Heart right ventricle (tissue), 16 donors: ENCODE results near the gene KRTAP4-8. TPM values are rescaled to one million over a fixed set of nuclear protein-coding genes. Genes with fewer than 3 reads are reported as not detected.
"Not testable (repeated sequence)": the region's sequence is repeated elsewhere in the genome, so short reads cannot be mapped to it uniquely, and the experiment has no call there.

Experiments used
- ATAC-seq, 8 donors: fragments of 200-7000 bp; cut with Tn5 transposase; one replicate each; pipeline ENCODE4 v1.9.1; 2020; ENCODE audit warnings: mild to moderate bottlenecking in 8 of 8, moderate library complexity in 8 of 8, moderate number of reproducible peaks in 1 of 8
- DNase-seq, 2 donors: peaks; one replicate each; pipeline ENCODE4 v3.0.0-alpha.2; 2020
- H3K27ac ChIP-seq, 10 donors: fragments of 200-600 bp; sonication (generic) in 2 of 10; one replicate each; pipeline versions ENCODE4 v1.5.0 to v1.8.0; 2020 to 2022; ENCODE audit warnings: mild to moderate bottlenecking in 3 of 10
- H3K27me3 ChIP-seq, 7 donors: fragments of 200-600 bp; one replicate each; pipeline ENCODE4 v1.8.0; 2021 to 2022; ENCODE audit warnings: mild to moderate bottlenecking in 2 of 7
- H3K36me3 ChIP-seq, 9 donors: fragments of 200-600 bp; sonication (generic) in 1 of 9; one replicate each; pipeline versions ENCODE4 v1.5.0 to v1.8.0; 2020 to 2022; ENCODE audit warnings: mild to moderate bottlenecking in 2 of 9
- H3K4me1 ChIP-seq, 9 donors: fragments of 200-600 bp; sonication (generic) in 1 of 9; one replicate each; pipeline versions ENCODE4 v1.5.0 to v1.8.0; 2020 to 2022; ENCODE audit warnings: mild to moderate bottlenecking in 4 of 9
- H3K4me3 ChIP-seq, 10 donors: fragments of 200-600 bp; sonication (generic) in 2 of 10; one replicate each; pipeline versions ENCODE4 v1.5.0 to v1.8.0; 2020 to 2022; ENCODE audit warnings: mild to moderate bottlenecking in 7 of 10, moderate library complexity in 2 of 10
- H3K9me3 ChIP-seq, 11 donors: fragments of 200-600 bp in 10 of 11; sonication (generic) in 2 of 11; one replicate each; pipeline versions ENCODE4 v1.5.0 to v1.8.0; 2013 to 2022; ENCODE audit warnings: mild to moderate bottlenecking in 2 of 11, control low read depth in 1 of 11, moderate library complexity in 1 of 11
- CTCF ChIP-seq, 9 donors: fragments of 200-600 bp; sonication (generic) in 2 of 9; IDR thresholded peaks; one replicate each; pipeline versions ENCODE4 v1.5.0 to v1.8.0; 2021 to 2022; ENCODE audit warnings: antibody characterized with exemption in 9 of 9, mild to moderate bottlenecking in 5 of 9, moderate library complexity in 1 of 9
- WGBS, 2 donors: extraction: QIAGEN DNeasy Blood & Tissue Kit; methylation state at CpG; one replicate each; pipeline ENCODE4 v1.1.7; 2013; ENCODE audit warnings: inconsistent platforms in 1 of 2; 5-methylcytosine and 5-hydroxymethylcytosine counted together
- intact Hi-C, 10 donors: fragments of 100-400 bp; cut with DNase I; formaldehyde crosslinking; loops; one replicate each; pipeline versions ENCODE4 v1.11.1 to v1.14.2; 2022
- polyA plus RNA-seq, 2 donors: library from polyadenylated mRNA; stranded (reverse); fragments of 200-250 nt; gene quantifications; one replicate each; pipeline ENCODE4 v1.2.3, GENCODE V29; 2013
- total RNA-seq, 10 donors: library from RNA; stranded (reverse); fragmentation: NEBNext Ultra II Directional in 3 of 10; extraction: Animal tissue kit (Norgen Biotek cat#: 25700) in 3 of 10; gene quantifications; one replicate each; pipeline versions ENCODE4 v1.2.1 to v1.2.4, GENCODE V29; 2021 to 2023
- donor health status: Arrhythmogenic right ventricular cardiomyopathy.
- donor health status: ischemic (EF 13 %, LVEDD 7.1; RV severe dilation, severe dysfunction).
- donor health status: healthy with polysubstance abuse.
- donor health status: DM: no; HTN: yes; CAD: no.
- donor health status: DM: no; HTN: no; CAD: no.
- donor health status: ischemic (EF 25% LVEDD 6.9; RV normal size, moderate dysfunction).
- donor health status: ischemic (EF 25% LVEDD 5.7; RV mildly dilated, moderate dysfunction).
- donor health status: healthy.
- donor health status: DM: yes; HTN: yes; CAD: no.
- donor health status: Ischemic cardiomyopathy.
- donor health status: ischemic (EF 35%, LVEDD 5.7; RV mildly dilated, moderate dysfunction).
- donor health status: nonischemic (EF 11% LVEDD 7.7; RV severe dilation, severe dysfunction).
- donor health status: DM: yes; HTN: yes; CAD: no.
- donor health status: PGD.
- donor health status: ischemic (EF 29% LVEDD 5.4; RV normal size, mild dysfunction).
- donor health status: nonischemic (EF 23%, LVEDD 6.1; RV moderate dilation, normal function).

KRTAP4-8 gene
- total and polyA plus RNA-seq, 12 donors: not detected

GRCh38 chr17:41127371-41127770 lies 29.4 kb upstream of the KRTAP4-8 start:
- intact Hi-C loops: loop anchor here in 1 of 10 donors (10.0 kb wide), 1 partner anchor 57 kb away; the partner anchor contains the start of genes KRTAP4-1 and KRTAP9-1
- Histone ChIP-seq H3K36me3 (no peaks in the 10 kb centered on the region), H3K27me3 (peaks cover 0 to 22% (median under 1%) of the 10 kb centered on the region in 7 donors), H3K4me1 (no peaks in the 10 kb centered on the region), H3K9me3 (peaks cover 0 to 6% (median 0%) of the 10 kb centered on the region in 11 donors), H3K27ac (no peak overlapping the region), H3K4me3 (no peak overlapping the region)
- DNase-seq: no peak
- TF ChIP-seq CTCF (IDR thresholded peaks at IDR 0.05): no peak
- 53 to 61% methylated on average over 1 of the region's 1 CpG for WGBS, 2 donors
- ATAC-seq: no peak

DNA sequence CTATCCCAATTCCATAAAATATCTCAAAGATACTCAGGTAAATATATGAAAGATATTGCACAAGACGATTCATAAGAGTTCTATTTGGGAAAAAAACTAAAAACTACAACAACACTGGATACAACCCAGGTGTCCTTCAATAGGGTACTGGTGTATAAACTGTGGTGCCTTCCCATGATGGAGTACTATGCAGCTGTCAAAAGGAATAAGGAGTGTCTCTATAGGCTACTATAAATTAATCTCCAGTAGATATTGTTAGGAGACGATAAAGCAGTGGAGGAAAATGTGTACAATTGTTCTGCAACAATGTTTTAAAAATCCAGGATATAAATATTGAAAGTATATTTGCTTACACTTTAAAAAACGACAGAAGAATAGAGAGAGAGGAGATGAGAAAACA lies 28.5 kb upstream of the KRTAP4-8 start:
- ATAC-seq (no peak), DNase-seq (no peak)
- no peak overlapping the region for H3K4me3 ChIP-seq
- WGBS, 2 donors: 86 to 87% methylated on average over 3 of the region's 3 CpGs
- H3K4me1 ChIP-seq: no peaks in the 10 kb centered on the region
- TF ChIP-seq CTCF (IDR thresholded peaks at IDR 0.05): no peak
- intact Hi-C loops: loop anchor here in 1 of 10 donors (10.0 kb wide), 1 partner anchor 58 kb away; the partner anchor contains the start of genes KRTAP4-1 and KRTAP9-1
- peaks cover 0 to 6% (median 0%) of the 10 kb centered on the region in 11 donors for H3K9me3 ChIP-seq
- H3K27me3 ChIP-seq: peaks cover 0 to 18% (median 4%) of the 10 kb centered on the region in 7 donors
- H3K27ac ChIP-seq: no peak overlapping the region
- no peaks in the 10 kb centered on the region for H3K36me3 ChIP-seq

GRCh38 chr17:41125064-41125463 lies 27.1 kb upstream of the KRTAP4-8 start:
- ATAC-seq (no peak), DNase-seq (no peak)
- peaks cover 0 to 24% (median 4%) of the 10 kb centered on the region in 7 donors for H3K27me3 ChIP-seq
- TF ChIP-seq CTCF (IDR thresholded peaks at IDR 0.05): no peak
- H3K4me3 ChIP-seq: no peak overlapping the region
- WGBS, 2 donors: 92 to 93% methylated on average over 2 of the region's 2 CpGs
- intact Hi-C loops: loop anchor here in 1 of 10 donors (10.0 kb wide), 1 partner anchor 60 kb away; the partner anchor contains the start of genes KRTAP4-1 and KRTAP9-1
- H3K4me1 ChIP-seq: no peaks in the 10 kb centered on the region
- H3K9me3 ChIP-seq: peaks cover 0 to 6% (median 0%) of the 10 kb centered on the region in 11 donors
- H3K27ac ChIP-seq: no peak overlapping the region
- H3K36me3 ChIP-seq: no peaks in the 10 kb centered on the region

DNA sequence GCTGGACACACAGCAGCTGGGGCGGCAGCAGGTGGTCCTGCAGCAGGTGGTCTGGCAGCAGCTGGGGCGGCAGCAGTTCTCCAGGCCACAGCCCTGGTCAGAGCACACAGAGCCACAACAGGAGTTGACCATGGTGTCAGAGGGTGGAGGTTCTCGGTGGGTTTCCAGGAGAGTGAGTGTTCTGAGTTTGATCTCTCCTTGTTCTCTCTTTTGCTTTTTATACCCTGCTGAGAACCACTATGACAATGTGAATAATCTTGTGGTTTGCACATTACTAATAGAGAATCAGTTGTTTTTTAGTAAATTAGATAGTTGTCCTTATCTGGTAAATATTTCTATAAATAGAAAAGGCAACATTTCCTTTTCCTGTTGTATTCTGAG lies 26.0 kb upstream of the KRTAP4-8 start, which contains the start of gene KRTAP4-12:
Gene KRTAP4-12, minus strand, starts transcription at position 192 of the 381 bp plus-strand sequence. Its CDS starts 60 bp downstream, at position 132.
- intact Hi-C loops: loop anchor here in 1 of 10 donors (10.0 kb wide), 1 partner anchor 61 kb away; the partner anchor contains the start of genes KRTAP4-1 and KRTAP9-1
- not testable (repeated sequence) for H3K4me1 ChIP-seq, DNase-seq, H3K9me3 ChIP-seq, H3K4me3 ChIP-seq, ATAC-seq, H3K36me3 ChIP-seq, H3K27ac ChIP-seq
- 59 to 62% methylated on average over 3 of the region's 3 CpGs for WGBS, 2 donors
- H3K27me3 ChIP-seq: peaks cover 0 to 31% (median 4%) of the 10 kb centered on the region in 7 donors

DNA sequence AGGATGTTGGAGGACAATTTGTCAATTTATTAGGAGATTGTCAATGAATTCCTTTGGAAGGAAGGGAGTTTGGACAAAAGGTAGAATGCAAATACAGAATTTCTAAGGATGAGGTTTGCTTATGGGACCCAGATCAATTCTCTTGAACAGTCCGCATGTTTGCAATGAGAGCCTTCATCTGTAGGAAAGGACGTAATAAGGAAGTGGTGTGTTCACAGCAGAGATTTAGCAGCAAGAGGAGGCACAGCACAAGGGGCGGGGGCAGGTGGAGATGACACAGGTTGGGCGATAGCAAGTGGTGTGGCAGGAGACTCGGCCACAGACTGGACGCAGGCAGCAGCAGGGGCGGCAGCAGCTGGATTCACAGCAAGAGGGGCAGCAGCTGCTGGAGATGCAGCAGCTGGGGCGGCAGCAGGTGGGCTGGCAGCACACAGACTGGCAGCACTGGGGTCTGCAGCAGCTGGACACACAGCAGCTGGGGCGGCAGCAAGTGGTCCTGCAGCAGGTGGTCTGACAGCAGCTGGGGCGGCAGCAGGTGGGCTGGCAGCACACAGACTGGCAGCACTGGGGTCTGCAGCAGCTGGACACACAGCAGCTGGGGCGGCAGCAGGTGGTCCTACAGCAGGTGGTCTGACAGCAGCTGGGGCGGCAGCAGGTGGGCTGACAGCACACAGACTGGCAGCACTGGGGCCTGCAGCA lies 25.5 kb upstream of the KRTAP4-8 start:
- DNase-seq, H3K4me1 ChIP-seq, H3K4me3 ChIP-seq, H3K36me3 ChIP-seq, ATAC-seq, H3K27ac ChIP-seq, H3K9me3 ChIP-seq: not testable (repeated sequence)
- H3K27me3 ChIP-seq: peaks cover 0 to 31% (median 4%) of the 10 kb centered on the region in 7 donors
- intact Hi-C loops: loop anchor here in 1 of 10 donors (10.0 kb wide), 1 partner anchor 61 kb away; the partner anchor contains the start of genes KRTAP4-1 and KRTAP9-1
- 64 to 80% methylated on average over 12 of the region's 12 CpGs for WGBS, 2 donors
